Lung microvascular endothelial cell (primary cell): ENCODE data around the gene PAM. TPM values are rescaled to one million over a fixed set of nuclear protein-coding genes. Genes with fewer than 3 reads are reported as not detected.
"Not testable (repeated sequence)": the region's sequence is repeated elsewhere in the genome, so short reads cannot be mapped to it uniquely, and the experiment has no call there.

Experiments
- DNase-seq, 2 donors: peaks; one replicate each; pipeline versions ENCODE4 v3.0.0 to v3.0.0-alpha.2; 2010; ENCODE audit warnings: low read depth in 2 of 2
- total RNA-seq: library from RNA; depleted of rRNA; stranded (reverse); fragments of >200 nt; gene quantifications from 2 replicates; pipeline ENCODE4 v1.2.1, GENCODE V29; 2014

Gene PAM
- total RNA-seq, 1 donor from 2014 or later = 247 TPM

GRCh38 chr5:102895976-102896375 is 140.9 kb downstream of the PAM start:
- no peak for DNase-seq

GRCh38 chr5:102901424-102902134 is 146.5 kb downstream of the PAM start:
- DNase-seq = peak; percentile 43 to 74

GRCh38 chr5:102902135-102902448 is 147.0 kb downstream of the PAM start:
- no peak for DNase-seq

- DNase-seq = no peak
Measured at GRCh38 chr5:102902647-102903046, 147.5 kb downstream of the PAM start.

GRCh38 chr5:102903074-102903871 is 148.2 kb downstream of the PAM start:
- DNase-seq = peak in 1 of 2 donors; percentile 44

- no peak for DNase-seq
Measured at GRCh38 chr5:102905056-102905455, 150.0 kb downstream of the PAM start.

- not testable (repeated sequence) for DNase-seq
Measured at GRCh38 chr5:102907099-102907498, 152.0 kb downstream of the PAM start.

GRCh38 chr5:102910240-102911226 is 155.4 kb downstream of the PAM start:
- peak in 1 of 2 donors; percentile 49 for DNase-seq

GRCh38 chr5:102911973-102912372 is 156.9 kb downstream of the PAM start:
- DNase-seq = peak; percentile 38 to 83

GRCh38 chr5:102916109-102916508 is 161.0 kb downstream of the PAM start:
- DNase-seq = no peak

- DNase-seq = no peak
Measured at GRCh38 chr5:102918986-102919610, 164.0 kb downstream of the PAM start.

GRCh38 chr5:102920762-102921161 is 165.7 kb downstream of the PAM start:
- no peak for DNase-seq

GRCh38 chr5:102921341-102922044 is 166.4 kb downstream of the PAM start:
- no peak for DNase-seq

GRCh38 chr5:102922111-102922720 is 167.1 kb downstream of the PAM start:
- no peak for DNase-seq

GRCh38 chr5:102922799-102923477 is 167.8 kb downstream of the PAM start:
- peak; percentile 76 to 85 for DNase-seq

- DNase-seq = no peak
Measured at GRCh38 chr5:102924963-102925362, 169.9 kb downstream of the PAM start.

- DNase-seq = no peak
Measured at GRCh38 chr5:102927007-102927406, 171.9 kb downstream of the PAM start.

GRCh38 chr5:102930244-102930643 is 175.1 kb downstream of the PAM start:
- no peak for DNase-seq

- DNase-seq = peak in 1 of 2 donors; percentile 31
Measured at GRCh38 chr5:102931085-102931725, 176.1 kb downstream of the PAM start.
